Neural cell (in vitro differentiated cells): ENCODE data around the gene FNDC1. TPM values are rescaled to one million over a fixed set of nuclear protein-coding genes. Genes with fewer than 3 reads are reported as not detected.
"Not testable (repeated sequence)": the region's sequence is repeated elsewhere in the genome, so short reads cannot be mapped to it uniquely, and the experiment has no call there.

Source experiments
- H2AFZ ChIP-seq: fragments of 200-600, 300-800 bp; sonication (generic), shearing (Covaris generic); 2 replicates; pipeline ENCODE4 v1.6.0; 2014; ENCODE audit warnings: low read depth, mild to moderate bottlenecking, antibody characterized with exemption, low read length, moderate library complexity
- H3F3A ChIP-seq: fragments of 200-600 bp; shearing (Covaris generic); 2 replicates; pipeline ENCODE4 v1.6.1; 2016; ENCODE audit warnings: mild to moderate bottlenecking, moderate library complexity, mixed read lengths, antibody characterized with exemption, low read length; ENCODE audit not compliant: insufficient read depth, poor library complexity, severe bottlenecking
- H3K27ac ChIP-seq: fragments of 200-600, 300-800 bp; sonication (generic), shearing (Covaris generic); 2 replicates; pipeline ENCODE4 v1.5.1; 2014; ENCODE audit warnings: mild to moderate bottlenecking, low read length, moderate library complexity
- H3K27me3 ChIP-seq: fragments of 300-800, 200-600 bp; sonication (generic), shearing (Covaris generic); 2 replicates; pipeline ENCODE4 v1.6.0; 2014; ENCODE audit warnings: mild to moderate bottlenecking, low read depth, low read length, moderate library complexity; ENCODE audit not compliant: insufficient read depth
- H3K36me3 ChIP-seq: fragments of 300-800, 200-600 bp; sonication (generic), shearing (Covaris generic); 2 replicates; pipeline ENCODE4 v1.5.1; 2014; ENCODE audit warnings: mild to moderate bottlenecking, antibody characterized with exemption, low read length, moderate library complexity; ENCODE audit not compliant: insufficient read depth
- H3K4me2 ChIP-seq: fragments of 300-800, 200-600 bp; sonication (generic), shearing (Covaris generic); 2 replicates; pipeline ENCODE4 v1.6.0; 2014; ENCODE audit warnings: mild to moderate bottlenecking, low read length
- H3K4me3 ChIP-seq: fragments of 300-800, 200-600 bp; sonication (generic), shearing (Covaris generic); 2 replicates; pipeline ENCODE4 v1.5.1; 2014; ENCODE audit warnings: mild to moderate bottlenecking, low read length, moderate library complexity
- H3K79me2 ChIP-seq: fragments of 200-600 bp; shearing (Covaris generic); replicated peaks from 2 replicates; pipeline ENCODE4 v1.6.0; 2014; ENCODE audit warnings: mild to moderate bottlenecking, low read length, moderate library complexity; ENCODE audit not compliant: insufficient read depth
- H3K9ac ChIP-seq: fragments of 300-800, 200-600 bp; sonication (generic), shearing (Covaris generic); 2 replicates; pipeline ENCODE4 v1.6.1; 2016; ENCODE audit warnings: mild to moderate bottlenecking, low read length, mixed read lengths
- H3K9me2 ChIP-seq: fragments of 200-600 bp; shearing (Covaris generic); 2 replicates; pipeline ENCODE4 v1.6.1; 2016; ENCODE audit warnings: mild to moderate bottlenecking, low read length, mixed read lengths; ENCODE audit not compliant: insufficient read depth
- H3K9me3 ChIP-seq: fragments of 200-600, 300-800 bp; sonication (generic), shearing (Covaris generic); 2 replicates; pipeline ENCODE4 v1.6.1; 2016; ENCODE audit warnings: mild to moderate bottlenecking, mixed run types, low read length, moderate library complexity, mixed read lengths
- H4K20me1 ChIP-seq: fragments of 200-600 bp; shearing (Covaris generic); 2 replicates; pipeline ENCODE4 v1.6.1; 2016; ENCODE audit warnings: mild to moderate bottlenecking, mixed run types; ENCODE audit not compliant: insufficient read depth
- CTCF ChIP-seq: fragments of 450-650 bp; IDR thresholded peaks from 2 replicates; pipeline ENCODE4 v1.5.1; 2014; ENCODE audit warnings: antibody characterized with exemption, mild to moderate bottlenecking, moderate library complexity; ENCODE audit not compliant: poor library complexity, severe bottlenecking
- EP300 ChIP-seq: fragments of 450-650 bp; conservative IDR thresholded peaks from 2 replicates; pipeline ENCODE4 v1.6.1; 2014; ENCODE audit warnings: antibody characterized with exemption, mild to moderate bottlenecking, moderate library complexity; ENCODE audit not compliant: poor library complexity, severe bottlenecking
- EZH2 ChIP-seq: fragments of 200-600, 300-800 bp; shearing (Covaris generic), sonication (generic); IDR thresholded peaks from 2 replicates; pipeline ENCODE4 v1.6.1; 2014; ENCODE audit warnings: antibody characterized with exemption, low read length, borderline replicate concordance, mild to moderate bottlenecking; ENCODE audit not compliant: insufficient read depth, poor library complexity, severe bottlenecking
- MXI1 ChIP-seq: fragments of 450-650 bp; conservative IDR thresholded peaks from 2 replicates; pipeline ENCODE4 v1.6.1; 2014; ENCODE audit warnings: antibody characterized with exemption, mild to moderate bottlenecking; ENCODE audit not compliant: poor library complexity, severe bottlenecking
- POLR2AphosphoS5 ChIP-seq: IDR thresholded peaks from 2 replicates; pipeline ENCODE4 v1.6.1; 2012
- RAD21 ChIP-seq: fragments of 450-650 bp; conservative IDR thresholded peaks from 2 replicates; pipeline ENCODE4 v1.6.1; 2014; ENCODE audit warnings: antibody characterized with exemption, mild to moderate bottlenecking, moderate library complexity
- REST ChIP-seq: IDR thresholded peaks from 2 replicates; pipeline ENCODE4 v1.6.1; 2012; ENCODE audit warnings: borderline replicate concordance
- SMC3 ChIP-seq: fragments of 450-650 bp; conservative IDR thresholded peaks from 2 replicates; pipeline ENCODE4 v1.6.1; 2014; ENCODE audit warnings: antibody characterized with exemption, mild to moderate bottlenecking, moderate library complexity; ENCODE audit not compliant: poor library complexity
- TAF1 ChIP-seq: IDR thresholded peaks from 2 replicates; pipeline ENCODE4 v1.6.1; 2012; ENCODE audit warnings: low read depth
- polyA plus RNA-seq: library from polyadenylated mRNA; depleted of rRNA; stranded (reverse); fragments of >200 nt; gene quantifications from 2 replicates; pipeline ENCODE4 v1.2.3, GENCODE V29; 2014

FNDC1 gene
- polyA plus RNA-seq, 1 donor from 2014 or later = not detected

GRCh38 chr6:159279790-159280277 is 110.6 kb downstream of the FNDC1 start:
- Histone ChIP-seq H3K4me3 (no peak overlapping the region), H3K9ac (no peak overlapping the region), H3K4me2 (no peak overlapping the region), H2AFZ (no peak overlapping the region), H3K9me2 (no peaks in the 10 kb centered on the region), H3K79me2 (no peaks in the 10 kb centered on the region), H3K27ac (no peak overlapping the region), H3K9me3 (peaks cover 3% of the 10 kb centered on the region), H4K20me1 (no peaks in the 10 kb centered on the region), H3K27me3 (no peaks in the 10 kb centered on the region), H3F3A (no peaks in the 10 kb centered on the region), H3K36me3 (no peaks in the 10 kb centered on the region)
- TF ChIP-seq EP300 = no peak
- no peak for TF ChIP-seq CTCF
- TF ChIP-seq POLR2AphosphoS5 = no peak
- no peak for TF ChIP-seq EZH2
- TF ChIP-seq RAD21 = no peak
- no peak for TF ChIP-seq REST
- no peak for TF ChIP-seq TAF1
- no peak for TF ChIP-seq MXI1
- TF ChIP-seq SMC3 = no peak

GRCh38 chr6:159282421-159282820 is 113.2 kb downstream of the FNDC1 start:
- H3K4me2 ChIP-seq = no peak overlapping the region
- H3K79me2 ChIP-seq = no peaks in the 10 kb centered on the region
- H3K27ac ChIP-seq = no peak overlapping the region
- H3K9ac ChIP-seq = no peak overlapping the region
- no peak overlapping the region for H3K4me3 ChIP-seq
- no peaks in the 10 kb centered on the region for H3K9me3 ChIP-seq
- no peaks in the 10 kb centered on the region for H3F3A ChIP-seq
- TF ChIP-seq TAF1 (no peak), CTCF (no peak), MXI1 (no peak), EZH2 (no peak), SMC3 (no peak), REST (no peak), POLR2AphosphoS5 (no peak), EP300 (no peak), RAD21 (no peak)
- H3K27me3 ChIP-seq = no peaks in the 10 kb centered on the region
- no peaks in the 10 kb centered on the region for H4K20me1 ChIP-seq
- H3K9me2 ChIP-seq = no peaks in the 10 kb centered on the region
- H2AFZ ChIP-seq = no peak overlapping the region
- H3K36me3 ChIP-seq = no peaks in the 10 kb centered on the region

GRCh38 chr6:159284661-159285060 is 115.5 kb downstream of the FNDC1 start:
- not testable (repeated sequence) for H3K9me2 ChIP-seq, H3K27me3 ChIP-seq, H3K4me2 ChIP-seq, H3K9ac ChIP-seq, H4K20me1 ChIP-seq, H2AFZ ChIP-seq, H3K36me3 ChIP-seq, H3K9me3 ChIP-seq, H3K4me3 ChIP-seq, H3K27ac ChIP-seq, H3K79me2 ChIP-seq, H3F3A ChIP-seq
